A673 (cell line): Measurements from ENCODE around the gene FARP1. TPM values are rescaled to one million over a fixed set of nuclear protein-coding genes. Genes with fewer than 3 reads are reported as not detected.

Source experiments
- BruUV-seq: library from RNA; stranded (reverse); fragments of 400-500 nt; replicated peaks from 2 replicates; lab custom pipeline; 2021; lab: Mats Ljungman, UMichigan
- CTCF ChIA-PET: fragments of 300-600 bp; sonication (Branson Sonifier 250); formaldehyde crosslinking; loops from one replicate; lab custom pipeline; 2022; ENCODE audit warnings: antibody characterized with exemption; lab: Charles Lee
- POLR2A ChIA-PET: fragments of 300-600 bp; sonication (Branson Sonifier 250); formaldehyde crosslinking; loops from one replicate; lab custom pipeline; 2022; ENCODE audit warnings: antibody characterized with exemption; ENCODE audit not compliant: low non-redundant PET; lab: Charles Lee
- DNase-seq: peaks from one replicate; pipeline ENCODE4 v3.0.0-alpha.2; 2015; ENCODE audit warnings: low spot score
- H3K27ac ChIP-seq: fragments of 200-600 bp; sonication (generic); 2 replicates; pipeline ENCODE4 v1.5.1; 2016; ENCODE audit warnings: mixed run types, low read depth, mild to moderate bottlenecking, mixed read lengths, antibody characterized with exemption, low read length; ENCODE audit not compliant: poor library complexity, severe bottlenecking
- H3K27me3 ChIP-seq: fragments of 200-600 bp; sonication (generic); replicated peaks from 2 replicates; pipeline ENCODE4 v1.6.1; 2017; ENCODE audit warnings: mixed run types, low read depth, mild to moderate bottlenecking, mixed read lengths, antibody characterized with exemption, low read length; ENCODE audit not compliant: insufficient read depth, poor library complexity
- H3K36me3 ChIP-seq: fragments of 200-600 bp; sonication (generic); 2 replicates; pipeline ENCODE4 v1.6.1; 2016; ENCODE audit warnings: mixed run types, mild to moderate bottlenecking, mixed read lengths, antibody characterized with exemption, low read length; ENCODE audit not compliant: insufficient read depth, poor library complexity, severe bottlenecking
- H3K4me1 ChIP-seq: fragments of 200-600 bp; sonication (generic); 2 replicates; pipeline ENCODE4 v1.6.1; 2017; ENCODE audit warnings: mixed run types, mild to moderate bottlenecking, mixed read lengths, antibody characterized with exemption, low read length; ENCODE audit not compliant: insufficient read depth, poor library complexity, severe bottlenecking
- H3K4me3 ChIP-seq: fragments of 200-600 bp; sonication (generic); 2 replicates; pipeline ENCODE4 v1.5.1; 2016; ENCODE audit warnings: low read depth, mixed run types, mild to moderate bottlenecking, mixed read lengths, low read length; ENCODE audit not compliant: poor library complexity, severe bottlenecking
- H3K9me3 ChIP-seq: fragments of 200-600 bp; sonication (generic); 2 replicates; pipeline ENCODE4 v1.6.1; 2016; ENCODE audit warnings: mixed run types, low read depth, mild to moderate bottlenecking, mixed read lengths, antibody characterized with exemption, low read length; ENCODE audit not compliant: poor library complexity, severe bottlenecking
- CTCF ChIP-seq: fragments of 300-800, 200-600 bp; sonication (generic); conservative IDR thresholded peaks from 2 replicates; pipeline ENCODE4 v1.5.1; 2017; ENCODE audit warnings: low read depth, mild to moderate bottlenecking, antibody characterized with exemption, low read length, moderate library complexity, mixed read lengths
- EZH2 ChIP-seq: fragments of 200-600 bp; sonication (generic); IDR thresholded peaks from 2 replicates; pipeline ENCODE4 v1.6.1; 2017; ENCODE audit warnings: borderline replicate concordance, low read depth, mild to moderate bottlenecking, mixed read lengths, antibody characterized with exemption, low read length; ENCODE audit not compliant: poor library complexity, severe bottlenecking
- intact Hi-C: fragments of 100-400 bp; cut with micrococcal nuclease; formaldehyde crosslinking; loops from one replicate; pipeline ENCODE4 v1.10.0; 2022; ENCODE audit not compliant: unreplicated experiment
- total RNA-seq: library from RNA; stranded (reverse); gene quantifications from 2 replicates; pipeline ENCODE4 v1.2.3, GENCODE V29; 2021

The FARP1 gene
- total RNA-seq, 1 experiment from 2014 or later: 177 TPM

DNA sequence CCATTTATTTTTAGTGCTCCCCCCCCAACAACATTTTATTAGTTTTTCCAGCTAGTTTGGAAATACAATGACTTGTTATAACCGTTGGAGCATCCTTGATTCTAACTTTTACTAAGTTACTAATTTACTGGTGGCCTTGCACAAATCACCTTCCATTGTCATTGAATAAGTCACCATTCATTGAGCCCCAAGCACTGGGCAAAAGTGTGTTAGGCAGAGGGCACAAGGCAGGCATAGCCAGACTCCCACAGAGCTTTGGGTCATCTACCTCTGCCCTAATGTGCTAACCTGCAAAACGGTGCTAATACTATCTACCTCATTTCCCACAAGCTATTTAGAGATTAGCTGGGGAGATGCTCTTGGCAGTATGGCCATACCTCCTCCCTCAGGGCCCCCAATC is 120.9 kb downstream of the FARP1 start:
- TF ChIP-seq EZH2 (no peak), CTCF (no peak)
- CTCF ChIA-PET: no interaction called here
- no peak overlapping the region for H3K4me3 ChIP-seq
- intact Hi-C loops: no loop called here
- no peak for DNase-seq
- H3K27me3 ChIP-seq: no peaks in the 10 kb centered on the region
- peaks cover 3% of the 10 kb centered on the region for H3K4me1 ChIP-seq
- H3K36me3 ChIP-seq: no peaks in the 10 kb centered on the region
- BruUV-seq: no TSS peak
- no peaks in the 10 kb centered on the region for H3K9me3 ChIP-seq
- POLR2A ChIA-PET: no interaction called here
- no peak overlapping the region for H3K27ac ChIP-seq

GRCh38 chr13:98264877-98265276 is 122.0 kb downstream of the FARP1 start:
- intact Hi-C loops: no loop called here
- Histone ChIP-seq H3K4me3 (no peak overlapping the region), H3K36me3 (no peaks in the 10 kb centered on the region), H3K4me1 (peaks cover 3% of the 10 kb centered on the region), H3K27me3 (no peaks in the 10 kb centered on the region), H3K9me3 (no peaks in the 10 kb centered on the region), H3K27ac (no peak overlapping the region)
- TF ChIP-seq EZH2 (no peak), CTCF (no peak)
- ChIA-PET CTCF (no interaction called here), POLR2A (no interaction called here)
- BruUV-seq: no TSS peak
- no peak for DNase-seq

GRCh38 chr13:98265692-98266551 is 123.0 kb downstream of the FARP1 start:
- H3K9me3 ChIP-seq: no peaks in the 10 kb centered on the region
- TF ChIP-seq CTCF: no peak
- TF ChIP-seq EZH2: no peak
- no peaks in the 10 kb centered on the region for H3K36me3 ChIP-seq
- POLR2A ChIA-PET: no interaction called here
- peaks cover 3% of the 10 kb centered on the region for H3K4me1 ChIP-seq
- no peak overlapping the region for H3K4me3 ChIP-seq
- no peak for DNase-seq
- H3K27ac ChIP-seq: no peak overlapping the region
- CTCF ChIA-PET: no interaction called here
- intact Hi-C loops: no loop called here
- no peaks in the 10 kb centered on the region for H3K27me3 ChIP-seq
- BruUV-seq: no TSS peak
